SHP77 treated with DMSO at 0.1 percent for 48 hours (cell line): ENCODE results near the gene GASK1A.
"Not testable (repeated sequence)": the region's sequence is repeated elsewhere in the genome, so short reads cannot be mapped to it uniquely, and the experiment has no call there.

Experiments
- DNase-seq: peaks from one replicate; lab custom pipeline; 2025; lab: John Stamatoyannopoulos, UW

The GASK1A gene

DNA sequence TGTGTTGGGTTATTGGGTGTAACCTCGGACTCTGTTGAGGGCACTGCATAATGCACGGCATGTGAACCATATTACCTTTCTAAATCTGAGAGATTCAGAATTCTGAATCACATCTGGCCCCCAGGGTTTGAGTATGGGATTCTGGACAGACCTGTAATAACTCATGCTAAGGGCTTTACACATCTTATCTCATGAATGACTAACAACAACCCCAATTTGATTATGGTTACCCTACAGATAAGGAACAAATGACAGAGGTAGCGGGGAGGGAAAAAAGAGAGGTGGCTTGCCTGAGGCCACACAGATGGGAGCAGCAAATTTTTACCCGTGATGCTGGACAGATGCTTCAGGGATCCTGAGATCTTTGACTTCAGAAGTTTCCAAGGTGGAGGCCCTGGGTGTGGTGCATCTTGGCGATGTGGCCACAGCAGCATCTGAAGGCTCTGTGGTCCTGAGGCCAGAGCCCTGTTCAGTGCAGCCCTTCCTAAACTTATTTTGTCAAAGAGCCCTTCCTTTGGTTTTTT is 83.0 kb downstream of the GASK1A start:
- DNase-seq = no peak

DNA sequence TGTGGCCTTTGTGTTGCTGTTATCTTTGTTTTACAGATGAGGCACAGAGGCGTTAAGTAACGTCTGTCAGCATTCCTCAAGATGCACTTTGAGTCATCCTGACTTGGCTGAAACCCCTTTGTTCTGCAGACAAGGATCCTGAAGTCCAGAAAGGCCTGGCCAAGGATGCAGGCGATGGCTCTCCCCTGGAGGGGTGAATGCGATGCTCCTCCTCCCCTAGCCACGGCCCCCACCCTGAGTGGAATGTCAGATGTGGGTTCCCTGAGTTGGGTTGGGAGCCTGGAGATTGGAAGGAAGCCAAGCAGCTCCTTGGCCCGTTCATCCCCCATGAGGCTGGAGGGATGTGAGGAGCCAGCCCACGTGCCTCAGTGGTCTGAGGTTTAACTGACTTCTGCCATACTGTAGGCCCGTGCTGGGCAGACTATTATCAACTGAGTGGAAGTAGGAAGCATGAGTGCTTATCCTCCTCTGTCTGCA is 83.5 kb downstream of the GASK1A start:
- no peak for DNase-seq

DNA sequence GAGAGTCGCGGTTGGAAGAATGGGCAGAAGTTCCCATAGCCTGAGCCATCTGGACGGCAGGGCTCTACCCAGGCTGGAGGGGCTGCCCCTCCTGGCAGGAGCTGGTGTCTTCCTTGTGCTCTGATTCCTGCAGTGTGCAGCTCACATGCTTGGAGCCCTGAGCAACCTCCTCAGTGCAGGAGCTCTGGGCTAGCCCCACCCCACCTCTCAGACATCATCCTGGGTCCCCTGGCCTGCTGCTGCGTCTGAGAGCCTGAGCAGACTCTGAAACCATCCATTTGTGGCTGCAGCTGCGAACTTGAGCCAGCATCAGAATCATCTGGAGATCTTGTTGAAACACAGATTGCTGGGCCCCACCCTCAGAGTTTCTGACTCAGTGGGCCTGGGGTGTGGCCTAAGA is 84.0 kb downstream of the GASK1A start:
- no peak for DNase-seq

DNA sequence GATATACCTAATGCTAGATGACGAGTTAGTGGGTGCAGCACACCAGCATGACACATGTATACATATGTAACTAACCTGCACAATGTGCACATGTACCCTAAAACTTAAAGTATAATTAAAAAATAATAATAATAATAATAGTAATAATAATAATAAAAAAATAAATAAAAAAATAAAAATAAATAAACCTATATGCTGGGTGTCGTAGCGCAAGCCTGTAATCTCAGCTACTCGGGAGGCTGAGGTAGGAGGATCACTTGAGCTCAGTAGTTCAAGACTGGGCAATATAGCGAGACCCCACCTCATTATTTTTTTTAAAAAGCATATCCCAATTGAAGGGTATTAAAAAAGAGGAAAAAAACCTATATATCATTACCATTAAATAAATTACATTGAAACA is 91.6 kb downstream of the GASK1A start:
- DNase-seq = not testable (repeated sequence)

DNA sequence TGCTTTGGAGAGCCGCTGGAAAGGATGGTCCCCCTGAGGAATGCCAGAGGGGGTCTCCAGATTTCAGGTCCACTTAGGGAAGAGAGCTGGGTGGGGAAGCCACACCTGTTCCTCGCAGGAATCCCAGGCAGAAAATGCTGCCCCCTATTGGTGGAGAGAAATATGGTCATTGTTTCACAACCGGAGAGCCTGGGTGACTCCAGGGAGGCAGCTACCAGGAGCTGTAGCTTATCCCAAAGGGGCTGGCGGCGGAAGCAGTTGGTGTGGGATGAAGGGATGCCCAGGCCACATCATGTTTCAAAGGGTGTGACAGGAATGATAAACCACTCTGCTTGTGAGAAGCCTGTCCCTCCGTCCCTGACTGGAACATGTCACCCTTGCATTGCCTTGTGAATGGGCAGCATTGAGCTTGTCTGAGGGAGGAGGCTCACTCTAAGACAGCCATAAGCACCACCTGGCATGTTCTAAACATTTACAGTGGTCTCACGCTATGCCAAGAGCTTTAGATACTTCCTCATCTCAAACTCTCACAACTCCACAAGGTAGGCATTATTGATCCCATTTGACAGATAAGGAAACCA is 92.3 kb downstream of the GASK1A start:
- no peak for DNase-seq

DNA sequence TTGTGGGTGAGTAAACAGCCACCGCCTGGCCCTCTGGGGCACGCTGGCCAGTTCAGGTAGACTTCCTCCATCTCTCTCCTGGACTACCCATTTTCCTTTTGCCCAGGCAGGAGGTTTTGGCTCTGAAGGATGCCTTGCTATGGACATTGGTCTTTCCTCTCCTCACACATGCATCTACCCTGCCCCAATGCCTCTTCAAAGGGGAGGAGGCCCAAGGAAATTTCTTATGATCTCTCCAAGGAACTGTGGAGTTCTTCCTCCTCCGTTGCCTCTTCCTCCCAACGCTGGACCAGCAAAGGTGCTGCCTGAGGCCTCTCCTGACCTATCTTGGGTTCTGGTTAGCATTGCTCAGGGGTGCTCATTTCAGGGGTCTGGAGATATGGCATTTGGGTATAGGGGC is 93.2 kb downstream of the GASK1A start:
- no peak for DNase-seq

DNA sequence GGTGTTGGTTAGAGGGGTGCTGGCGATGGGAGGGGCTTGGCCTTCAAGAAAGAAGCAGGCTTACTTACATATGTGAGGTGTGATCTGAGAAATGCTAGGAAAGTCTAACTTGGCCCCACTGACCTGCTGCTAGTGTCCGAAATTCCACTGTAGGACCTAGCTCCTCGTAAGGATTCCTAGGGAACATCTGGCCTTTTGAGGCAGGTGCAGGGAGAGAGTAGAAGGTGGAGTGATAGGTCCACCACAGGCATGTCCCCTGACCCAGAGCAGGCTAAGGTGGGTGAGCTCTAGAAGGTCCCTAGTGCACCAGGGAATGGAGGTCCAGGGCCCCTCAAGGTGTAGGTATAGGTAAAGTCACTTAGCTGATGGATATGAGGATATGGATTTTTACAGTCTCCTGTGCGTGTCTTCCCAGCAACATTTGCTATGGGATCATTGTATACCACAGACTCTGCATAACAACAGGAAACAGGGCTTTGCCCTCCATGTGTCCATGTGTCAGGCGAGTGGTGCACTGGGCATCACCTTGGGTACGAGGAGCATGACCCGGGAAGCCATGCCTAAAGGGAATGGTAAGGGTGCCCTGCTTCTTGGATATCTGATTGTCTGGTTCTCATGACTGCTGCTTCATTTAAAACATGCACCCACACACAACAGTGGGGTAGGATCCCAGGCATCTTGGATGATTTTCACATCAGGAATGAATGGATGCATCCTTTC is 94.2 kb downstream of the GASK1A start:
- no peak for DNase-seq

DNA sequence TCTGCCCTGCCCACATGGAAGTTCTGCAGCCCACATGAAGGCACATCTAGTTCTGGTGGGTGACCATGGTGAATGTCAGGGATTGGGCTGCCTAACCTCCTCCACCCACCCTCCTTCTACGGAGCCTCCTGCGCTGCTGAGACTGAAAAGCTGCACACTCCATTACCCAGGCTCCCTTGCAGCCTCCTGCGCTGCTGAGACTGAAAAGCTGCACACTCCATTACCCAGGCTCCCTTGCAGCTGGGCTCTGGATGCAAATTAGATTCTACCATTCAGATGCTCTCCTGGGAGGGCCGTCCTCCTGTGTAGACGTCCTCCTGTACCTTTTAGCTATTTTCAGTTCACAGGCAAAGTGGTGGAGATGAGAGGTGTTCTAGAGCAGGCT is 94.7 kb downstream of the GASK1A start:
- no peak for DNase-seq

DNA sequence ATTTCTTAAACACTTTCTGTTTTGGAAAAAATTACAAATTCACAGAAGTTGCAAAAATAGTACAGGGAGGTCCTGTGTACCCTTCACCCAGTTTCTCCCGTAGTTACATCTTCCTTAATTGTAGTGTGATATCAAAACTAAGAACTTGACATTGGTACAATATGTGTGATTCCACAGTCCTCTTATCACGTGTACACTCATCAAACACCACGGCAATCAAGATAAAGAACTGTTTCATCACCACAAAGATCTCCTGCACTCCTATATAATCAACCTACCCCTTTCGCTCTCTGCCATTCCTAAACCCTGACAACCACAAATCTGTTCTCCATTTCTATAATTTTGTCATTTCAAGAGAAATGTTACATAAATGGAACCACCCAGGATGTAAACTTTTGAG is 95.4 kb downstream of the GASK1A start:
- DNase-seq = no peak

DNA sequence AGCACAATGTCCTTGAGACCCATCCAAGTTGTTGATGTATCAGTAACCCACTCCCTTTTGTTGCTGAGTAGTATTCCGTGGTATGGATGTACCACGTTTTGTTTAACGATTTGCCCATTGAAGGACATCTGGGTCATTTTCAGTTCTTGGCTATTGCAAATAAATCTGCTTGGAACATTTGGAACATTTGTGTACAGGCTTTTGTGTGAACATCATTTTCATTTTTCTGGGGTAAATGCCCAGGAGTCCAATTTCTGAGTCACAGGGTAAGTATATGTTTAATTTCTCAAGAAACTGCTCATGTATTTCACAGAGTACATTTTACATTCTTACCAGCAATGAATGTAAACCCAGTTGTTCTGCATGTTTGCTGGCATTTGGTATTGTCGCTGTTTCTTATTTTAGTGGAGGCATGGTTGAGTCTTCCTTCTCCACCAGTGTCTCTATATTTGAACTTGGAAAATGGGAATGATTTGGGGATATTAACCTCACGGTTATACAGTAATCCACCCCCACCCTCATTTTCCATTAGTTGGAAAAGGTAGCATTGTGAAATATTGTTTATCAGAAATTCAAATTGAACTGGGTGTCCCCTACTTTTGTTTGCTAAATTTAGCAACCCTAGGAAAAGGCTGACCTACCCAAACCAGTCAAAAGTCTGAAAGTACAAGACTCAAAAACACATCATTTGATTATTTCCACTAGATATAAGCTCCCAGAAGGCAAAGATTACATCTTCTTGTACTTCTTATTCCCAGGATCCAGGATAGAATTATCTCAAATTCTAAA is 96.0 kb downstream of the GASK1A start:
- DNase-seq = no peak

DNA sequence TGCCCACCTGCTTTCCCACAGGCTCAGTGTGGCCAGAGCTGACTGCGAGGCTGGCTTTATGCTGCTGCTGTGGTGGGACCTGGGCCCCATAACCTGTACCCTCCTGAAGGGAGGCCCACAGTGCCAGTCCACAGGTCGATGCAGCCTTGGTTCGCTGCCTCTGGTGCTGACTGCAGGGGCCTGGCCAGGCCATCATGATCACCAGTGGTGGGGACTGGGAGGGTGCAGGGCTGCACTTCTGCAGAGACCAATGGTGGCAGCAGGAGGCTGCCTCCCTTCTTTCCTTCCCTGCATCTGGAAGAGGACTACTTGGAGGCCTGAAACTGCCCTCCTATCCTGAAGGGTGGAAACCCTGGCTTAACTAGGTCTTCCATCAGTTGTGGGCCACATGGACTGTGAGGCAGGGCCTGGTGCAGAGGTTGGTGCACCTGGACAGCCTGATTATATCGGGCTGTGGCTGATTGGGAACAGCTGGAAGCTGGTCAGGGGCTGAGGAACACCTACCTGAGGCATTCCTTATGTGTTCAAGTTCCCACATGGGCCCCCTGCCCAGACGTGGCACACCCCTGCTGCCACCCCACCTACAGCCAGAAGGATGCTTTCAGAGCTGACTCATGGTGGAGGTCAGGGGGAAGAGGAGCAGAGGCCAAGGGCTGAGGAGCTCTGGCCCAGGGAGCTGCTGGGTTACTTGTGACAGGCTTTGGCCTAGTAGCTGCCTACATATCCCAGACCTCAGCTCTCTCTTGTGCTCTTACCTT is 97.0 kb downstream of the GASK1A start:
- DNase-seq = no peak

DNA sequence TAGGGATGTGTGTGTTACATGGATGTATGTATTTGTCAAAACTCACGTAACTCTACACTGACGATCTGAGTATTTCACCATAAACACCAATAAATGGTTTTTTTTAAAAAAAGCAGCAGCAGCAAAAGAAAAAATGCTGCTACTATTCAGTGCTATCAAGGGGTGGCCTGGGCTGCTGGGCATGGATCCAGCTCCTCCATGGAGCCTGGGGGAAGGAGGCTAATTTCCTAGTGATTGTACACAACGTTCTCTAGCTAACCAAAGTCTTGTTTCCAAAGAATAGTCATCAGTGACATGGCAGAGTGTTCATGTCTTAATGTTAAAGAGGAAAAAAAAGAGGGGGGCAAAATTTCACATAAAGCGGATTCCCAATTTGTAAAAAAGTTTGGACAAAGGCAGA is 97.7 kb downstream of the GASK1A start:
- DNase-seq = no peak

DNA sequence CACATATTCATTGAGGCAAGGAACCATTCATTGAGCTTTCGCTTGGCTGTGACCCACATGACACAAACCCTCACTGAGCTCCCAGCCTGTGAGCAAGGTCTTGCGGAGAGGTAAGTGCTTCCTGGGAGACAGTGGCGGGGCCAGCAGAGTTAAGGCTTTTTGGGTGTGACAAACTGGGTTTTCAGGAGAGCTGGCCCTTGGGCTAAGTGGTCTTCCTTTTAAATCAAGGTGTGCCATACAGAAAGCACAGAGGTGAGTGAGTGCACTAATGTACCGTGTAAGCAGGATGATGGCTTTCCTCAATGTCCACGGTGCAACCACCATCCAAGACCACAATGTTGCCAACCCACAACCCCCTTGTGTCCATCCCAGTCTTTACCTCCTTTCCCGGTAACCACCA is 98.2 kb downstream of the GASK1A start:
- no peak for DNase-seq

DNA sequence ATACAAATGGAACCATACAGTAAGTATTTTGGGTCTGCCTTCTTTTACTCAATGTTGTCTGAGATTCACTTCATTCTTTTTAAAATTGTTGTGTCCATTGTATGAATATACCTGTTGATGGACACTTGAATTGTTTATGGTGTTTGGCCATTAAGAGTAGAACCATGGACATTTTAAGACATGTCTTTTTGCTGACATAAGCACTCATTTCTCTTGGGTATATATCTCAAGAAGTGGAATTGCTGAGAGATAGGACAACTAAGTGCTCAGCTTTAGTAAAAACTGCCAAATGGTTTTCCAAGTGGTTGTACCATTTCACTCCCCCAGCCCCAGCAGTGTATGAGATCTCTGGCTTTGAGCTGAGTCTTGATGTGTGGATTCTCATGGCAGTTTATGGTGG is 98.6 kb downstream of the GASK1A start:
- no peak for DNase-seq

DNA sequence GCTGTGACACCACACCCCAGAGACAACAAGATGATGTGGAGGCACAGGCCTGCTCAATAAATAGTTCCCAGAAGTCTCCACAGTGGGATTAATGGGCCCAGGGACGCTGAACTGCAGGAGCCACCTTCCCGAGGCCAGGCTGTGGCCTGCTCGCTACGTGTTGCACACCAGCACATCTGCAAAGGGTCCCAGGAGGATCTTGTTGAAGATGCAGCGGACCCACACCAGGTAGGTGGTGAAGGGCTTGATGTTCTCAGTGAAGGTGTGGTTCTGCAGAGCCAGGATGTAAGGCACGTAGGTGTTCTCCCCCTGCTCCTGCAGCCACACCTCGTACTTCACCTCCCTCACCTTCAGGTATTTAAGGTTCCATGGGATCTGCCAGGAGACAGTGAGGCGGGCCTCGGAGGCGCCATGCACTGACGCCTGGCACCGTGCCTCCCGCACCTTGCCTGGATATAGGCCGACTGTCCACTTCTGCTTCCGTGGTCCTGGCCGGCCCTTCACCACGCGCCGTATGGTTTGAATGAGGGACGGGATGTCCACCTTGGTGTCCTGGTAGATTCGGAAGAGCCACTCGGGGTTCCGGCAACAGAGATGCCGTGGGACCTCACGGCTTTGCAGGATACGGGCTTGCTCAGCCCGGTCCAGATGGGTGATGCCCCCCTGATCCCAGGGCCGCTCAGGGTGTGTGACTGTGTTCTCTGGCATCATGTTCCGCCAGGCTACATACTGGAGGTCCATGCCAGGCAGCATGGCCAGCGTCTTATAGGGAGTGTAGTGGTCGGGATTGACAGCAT is 100.6 kb downstream of the GASK1A start:
- DNase-seq = no peak

DNA sequence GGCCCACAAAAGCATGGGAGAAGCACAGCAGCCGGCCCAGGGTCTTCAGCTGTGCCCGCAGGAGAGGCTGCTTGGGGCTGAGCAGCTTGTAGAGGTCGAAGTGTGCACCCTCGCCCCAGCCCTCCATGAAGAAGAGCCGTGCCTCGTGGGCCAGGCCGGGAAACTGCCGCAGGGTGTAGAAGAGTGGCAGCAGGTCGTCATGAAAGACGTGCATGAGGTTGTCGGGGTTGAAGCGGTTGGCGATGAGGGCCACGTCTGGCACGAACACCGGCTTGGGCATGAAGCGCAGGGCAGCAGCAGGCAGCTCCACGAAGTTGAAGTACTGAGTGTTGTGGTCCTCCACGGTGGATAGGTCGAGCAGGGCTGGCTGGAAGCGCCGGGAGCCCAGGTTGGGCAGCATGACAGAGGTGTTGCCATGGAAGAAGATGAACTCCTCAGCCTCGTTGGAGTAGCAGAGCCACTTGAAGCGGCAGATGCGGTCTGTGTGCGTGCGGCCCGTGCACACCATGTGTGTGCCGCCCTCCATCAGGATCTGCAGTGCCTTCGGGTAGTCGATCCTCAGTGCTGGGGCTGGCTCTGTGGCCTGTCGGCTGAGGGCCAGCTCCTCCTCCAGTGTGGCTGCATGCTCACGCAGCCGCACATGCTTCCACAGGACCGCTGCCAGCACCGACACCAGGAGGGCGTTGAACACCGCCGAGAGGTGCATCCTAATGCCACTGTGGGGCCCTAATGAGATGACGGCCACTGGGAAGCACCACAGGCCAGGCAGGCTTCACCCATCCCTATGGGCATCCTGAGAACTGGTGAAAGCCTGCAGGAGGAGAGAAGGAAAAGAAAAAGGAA is 101.8 kb downstream of the GASK1A start:
- no peak for DNase-seq

DNA sequence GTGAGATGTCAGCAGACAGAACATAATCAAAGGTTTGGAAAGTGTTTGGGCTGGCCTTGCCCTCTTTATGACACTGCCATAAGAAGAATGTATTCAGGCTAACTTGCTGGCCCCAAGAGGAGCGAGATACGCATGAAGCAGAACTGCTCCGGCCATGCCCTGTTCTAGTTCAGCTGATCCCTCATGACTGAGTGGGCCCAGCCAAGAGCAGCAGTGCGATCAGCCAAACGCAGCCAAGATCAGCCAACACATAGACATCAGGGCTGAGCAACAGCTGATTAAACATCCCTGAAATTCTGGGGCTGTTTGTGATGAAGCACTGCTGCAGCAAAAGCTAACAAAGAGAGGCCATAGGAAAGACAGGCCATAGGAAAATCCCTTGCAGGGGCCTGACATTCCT is 102.7 kb downstream of the GASK1A start:
- DNase-seq = no peak

DNA sequence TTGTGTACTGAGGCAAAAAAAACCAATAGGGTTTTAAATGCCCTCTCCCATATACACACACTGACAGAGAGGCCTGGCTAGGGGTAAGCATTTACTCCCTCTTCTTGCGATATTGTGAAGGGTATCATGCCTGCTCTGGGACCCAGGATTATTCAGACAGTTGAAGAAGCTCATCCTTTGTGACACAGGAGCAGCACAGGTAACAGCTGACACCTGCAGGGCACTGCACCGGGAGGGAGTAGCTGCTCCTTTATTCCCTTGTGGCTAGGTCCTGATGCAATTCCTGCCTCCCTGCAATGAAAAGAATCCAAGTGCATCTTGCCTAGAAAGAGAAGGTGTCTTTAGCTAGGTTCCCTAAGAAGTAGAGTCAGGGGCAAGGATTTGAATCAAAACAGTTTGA is 103.3 kb downstream of the GASK1A start:
- DNase-seq = no peak

DNA sequence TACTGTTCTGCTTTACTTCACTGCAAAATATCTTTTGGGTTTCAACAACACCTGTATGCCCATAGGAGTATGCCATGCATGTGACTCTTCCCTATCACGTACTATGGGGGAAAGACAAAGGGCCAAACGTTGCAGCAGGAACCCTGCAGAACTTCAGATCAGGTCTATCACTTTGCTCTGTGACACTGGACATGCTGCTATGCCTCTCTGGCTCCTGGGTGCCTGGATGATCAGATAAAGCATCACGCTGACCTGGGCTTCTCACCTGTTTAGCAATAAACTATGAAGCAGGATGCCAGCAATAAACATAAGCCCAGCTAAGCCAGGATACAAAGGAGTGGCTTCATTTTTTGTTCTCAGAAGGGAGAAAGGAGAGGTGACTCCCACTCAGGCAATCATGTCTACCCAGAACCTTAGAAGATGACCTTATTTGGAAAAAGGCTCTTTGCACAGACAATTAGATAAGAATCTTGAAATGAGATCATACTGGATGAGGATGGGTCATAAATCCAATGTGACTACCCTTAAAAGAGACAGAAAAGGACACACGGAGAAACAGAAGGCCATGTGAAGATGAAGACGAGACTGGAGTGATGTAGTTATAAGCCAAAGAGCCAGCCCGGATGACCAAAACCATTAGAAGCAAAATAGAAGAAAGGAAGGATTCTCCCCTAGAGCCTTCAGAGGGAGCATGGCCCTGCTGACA is 107.5 kb downstream of the GASK1A start:
- DNase-seq = no peak

DNA sequence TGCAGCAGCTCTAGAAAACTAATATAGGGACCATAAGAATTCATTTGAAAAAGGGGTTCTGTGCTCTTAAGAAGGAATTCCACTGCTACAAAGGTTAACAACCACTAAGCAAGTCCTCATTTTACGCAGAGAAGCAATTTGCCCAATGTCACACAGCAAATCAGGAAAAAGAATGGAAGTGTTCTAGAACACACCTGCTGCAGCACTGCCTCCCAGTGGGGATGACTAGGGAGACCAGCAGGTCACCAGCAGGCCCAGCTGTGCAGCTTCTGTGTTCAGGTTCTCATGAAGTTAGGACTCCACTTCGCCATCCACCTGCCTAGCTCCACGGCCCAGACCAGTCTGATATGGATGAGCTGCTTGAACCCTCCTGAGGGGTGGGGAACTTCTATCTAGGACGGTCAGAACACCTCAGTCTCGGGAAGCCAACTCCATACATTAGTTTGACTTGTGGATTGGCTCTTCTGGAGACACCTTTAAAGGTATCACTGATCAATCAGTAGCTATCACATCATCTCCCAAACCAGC is 108.2 kb downstream of the GASK1A start:
- DNase-seq = no peak
